OCI-LY3 (cell line): ENCODE measurements around the gene LRRFIP2.

Experiments
- EZH2phosphoT487 ChIP-seq: fragments of 200-600 bp; shearing (Covaris generic); IDR thresholded peaks from 2 replicates; pipeline ENCODE4 v1.6.1; 2018; ENCODE audit warnings: antibody characterized with exemption, mixed run types, low read depth
- TF ChIP-seq, protein P1 (sequence below): fragments of 200-600, 300-600 bp; sonication (generic); IDR thresholded peaks from 2 replicates; pipeline ENCODE4 v1.5.1; 2014; ENCODE audit warnings: antibody characterized with exemption, low read length, low read depth

GRCh38 chr3:37190667-37191066 is 16.3 kb upstream of the LRRFIP2 start:
- TF ChIP-seq, protein P1, sequence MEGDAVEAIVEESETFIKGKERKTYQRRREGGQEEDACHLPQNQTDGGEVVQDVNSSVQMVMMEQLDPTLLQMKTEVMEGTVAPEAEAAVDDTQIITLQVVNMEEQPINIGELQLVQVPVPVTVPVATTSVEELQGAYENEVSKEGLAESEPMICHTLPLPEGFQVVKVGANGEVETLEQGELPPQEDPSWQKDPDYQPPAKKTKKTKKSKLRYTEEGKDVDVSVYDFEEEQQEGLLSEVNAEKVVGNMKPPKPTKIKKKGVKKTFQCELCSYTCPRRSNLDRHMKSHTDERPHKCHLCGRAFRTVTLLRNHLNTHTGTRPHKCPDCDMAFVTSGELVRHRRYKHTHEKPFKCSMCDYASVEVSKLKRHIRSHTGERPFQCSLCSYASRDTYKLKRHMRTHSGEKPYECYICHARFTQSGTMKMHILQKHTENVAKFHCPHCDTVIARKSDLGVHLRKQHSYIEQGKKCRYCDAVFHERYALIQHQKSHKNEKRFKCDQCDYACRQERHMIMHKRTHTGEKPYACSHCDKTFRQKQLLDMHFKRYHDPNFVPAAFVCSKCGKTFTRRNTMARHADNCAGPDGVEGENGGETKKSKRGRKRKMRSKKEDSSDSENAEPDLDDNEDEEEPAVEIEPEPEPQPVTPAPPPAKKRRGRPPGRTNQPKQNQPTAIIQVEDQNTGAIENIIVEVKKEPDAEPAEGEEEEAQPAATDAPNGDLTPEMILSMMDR = no peak
- no peak for TF ChIP-seq EZH2phosphoT487
